Thoracic aorta (tissue), 2 donors: ENCODE measurements around the gene CD63. TPM values are rescaled to one million over a fixed set of nuclear protein-coding genes. Genes with fewer than 3 reads are reported as not detected.

Experiments
- ATAC-seq: fragments of 150-250 bp; one replicate; pipeline ENCODE4 v1.8.0; 2017; ENCODE audit warnings: low read depth; ENCODE audit not compliant: insufficient number of reproducible peaks, low FRiP score
- DNase-seq: peaks from one replicate; pipeline ENCODE4 v3.0.0-alpha.2; 2020; ENCODE audit warnings: low spot score
- H3K27ac ChIP-seq, 2 donors: fragments of 200-600 bp; sonication (generic); 1 replicate in 1 of 2; 2 replicates in 1 of 2; pipeline ENCODE4 v1.5.1; 2016; ENCODE audit warnings: mild to moderate bottlenecking in 2 of 2, moderate library complexity in 2 of 2
- H3K27me3 ChIP-seq: fragments of 200-600 bp; sonication (generic); replicated peaks from 2 replicates; pipeline ENCODE4 v1.6.0; 2016; ENCODE audit warnings: mild to moderate bottlenecking; ENCODE audit not compliant: insufficient read depth
- H3K36me3 ChIP-seq: fragments of 200-600 bp; sonication (generic); one replicate; pipeline ENCODE4 v1.5.1; 2016
- H3K4me1 ChIP-seq, 2 donors: fragments of 200-600 bp; sonication (generic); 1 replicate in 1 of 2; 2 replicates in 1 of 2; pipeline versions ENCODE4 v1.5.1 to v1.6.0; 2016; ENCODE audit warnings: low read depth in 2 of 2, mild to moderate bottlenecking in 1 of 2; ENCODE audit not compliant: control insufficient read depth in 1 of 2
- H3K4me3 ChIP-seq: fragments of 200-600 bp; sonication (generic); 2 replicates; pipeline ENCODE4 v1.5.1; 2016; ENCODE audit warnings: mild to moderate bottlenecking
- H3K9me3 ChIP-seq: fragments of 200-600 bp; sonication (generic); 2 replicates; pipeline ENCODE4 v1.5.1; 2016
- total RNA-seq, 2 donors: library from RNA; depleted of rRNA; stranded (reverse); fragments of >200 nt; gene quantifications; one replicate each; pipeline versions ENCODE4 v1.1.0 to v1.2.3, GENCODE V29; 2016
- TF ChIP-seq, protein P1 (sequence below): fragments of 200-600 bp; sonication (generic); IDR thresholded peaks from one replicate; pipeline ENCODE4 v1.5.1; 2019; ENCODE audit warnings: antibody characterized with exemption

The CD63 gene
- total RNA-seq, 2 donors from 2014 or later = 615 to 776 TPM

DNA sequence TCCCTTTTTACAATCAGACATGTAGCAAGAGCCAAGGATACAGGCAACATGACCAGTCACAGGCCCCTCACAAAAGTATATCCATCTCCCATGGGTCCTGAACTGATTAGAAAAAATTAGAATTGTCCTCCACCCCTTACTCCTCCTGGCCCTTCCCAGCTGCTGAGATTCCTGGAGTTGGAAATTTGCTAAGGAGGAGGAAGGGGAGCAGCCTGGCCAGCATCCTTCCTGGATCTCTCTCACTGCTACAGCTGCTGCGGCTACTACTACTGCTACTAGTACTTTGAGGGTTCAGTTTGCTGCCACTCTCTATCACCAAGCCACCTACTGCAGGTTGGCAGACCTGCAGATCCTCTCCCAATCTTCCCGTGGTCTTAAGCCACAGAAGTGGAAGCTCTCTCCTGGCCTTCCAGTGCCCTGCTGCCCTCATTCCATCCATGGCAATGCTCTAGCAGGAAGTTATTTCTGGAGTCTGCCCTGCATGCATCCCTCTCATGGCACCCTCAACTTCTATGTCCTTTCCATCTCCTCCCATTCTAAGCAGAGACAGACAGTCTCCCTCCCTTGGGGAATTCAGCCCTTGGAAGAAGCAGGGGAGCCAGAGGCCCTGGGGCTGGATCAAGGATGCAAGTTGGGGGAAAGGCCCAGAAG, 22.1 kb downstream of the CD63 start:
- DNase-seq (no peak), ATAC-seq (no peak)
- H3K9me3 ChIP-seq = no peaks in the 10 kb centered on the region
- H3K36me3 ChIP-seq = no peaks in the 10 kb centered on the region
- peaks cover 19 to 56% of the 10 kb centered on the region in 2 donors for H3K4me1 ChIP-seq
- H3K27ac ChIP-seq = peak overlapping the region; percentile 90 to 92
- H3K27me3 ChIP-seq = no peaks in the 10 kb centered on the region
- H3K4me3 ChIP-seq = peak overlapping the region; percentile 90
- TF ChIP-seq, protein P1, sequence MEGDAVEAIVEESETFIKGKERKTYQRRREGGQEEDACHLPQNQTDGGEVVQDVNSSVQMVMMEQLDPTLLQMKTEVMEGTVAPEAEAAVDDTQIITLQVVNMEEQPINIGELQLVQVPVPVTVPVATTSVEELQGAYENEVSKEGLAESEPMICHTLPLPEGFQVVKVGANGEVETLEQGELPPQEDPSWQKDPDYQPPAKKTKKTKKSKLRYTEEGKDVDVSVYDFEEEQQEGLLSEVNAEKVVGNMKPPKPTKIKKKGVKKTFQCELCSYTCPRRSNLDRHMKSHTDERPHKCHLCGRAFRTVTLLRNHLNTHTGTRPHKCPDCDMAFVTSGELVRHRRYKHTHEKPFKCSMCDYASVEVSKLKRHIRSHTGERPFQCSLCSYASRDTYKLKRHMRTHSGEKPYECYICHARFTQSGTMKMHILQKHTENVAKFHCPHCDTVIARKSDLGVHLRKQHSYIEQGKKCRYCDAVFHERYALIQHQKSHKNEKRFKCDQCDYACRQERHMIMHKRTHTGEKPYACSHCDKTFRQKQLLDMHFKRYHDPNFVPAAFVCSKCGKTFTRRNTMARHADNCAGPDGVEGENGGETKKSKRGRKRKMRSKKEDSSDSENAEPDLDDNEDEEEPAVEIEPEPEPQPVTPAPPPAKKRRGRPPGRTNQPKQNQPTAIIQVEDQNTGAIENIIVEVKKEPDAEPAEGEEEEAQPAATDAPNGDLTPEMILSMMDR = no peak

DNA sequence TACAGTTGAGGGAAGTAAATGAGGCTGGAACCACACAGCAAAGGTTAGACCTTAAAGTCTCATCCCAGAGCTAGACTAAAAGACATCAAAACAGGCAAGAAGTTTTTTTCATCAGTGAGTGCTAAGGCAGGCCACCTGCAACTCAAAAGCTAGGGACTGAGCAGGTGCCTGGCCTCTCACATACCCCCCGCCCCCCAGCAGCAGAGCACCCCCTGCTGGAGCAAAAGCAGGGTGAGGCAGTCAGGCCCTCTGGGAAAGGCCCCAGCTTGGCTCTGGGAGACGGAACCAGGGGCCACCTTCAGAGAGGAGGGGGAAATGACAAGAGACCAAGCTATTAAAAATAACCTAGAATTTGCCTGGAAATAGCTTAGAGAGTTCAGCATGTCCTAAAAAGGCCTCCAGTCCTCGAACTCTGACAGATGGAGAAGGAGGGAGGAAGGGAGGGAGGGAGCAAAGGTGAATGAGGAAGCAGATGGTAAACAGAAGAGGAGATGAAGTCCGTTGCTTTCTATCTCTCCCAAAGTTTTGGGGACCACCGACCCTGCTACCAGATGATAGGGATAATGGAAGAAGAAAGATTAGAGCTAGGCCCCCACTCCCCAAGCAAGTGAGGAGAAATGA, 22.9 kb downstream of the CD63 start:
- no peaks in the 10 kb centered on the region for H3K9me3 ChIP-seq
- TF ChIP-seq, protein P1 = peak; percentile 55
- H3K4me1 ChIP-seq = peaks cover 21 to 57% of the 10 kb centered on the region in 2 donors
- H3K27me3 ChIP-seq = no peaks in the 10 kb centered on the region
- no peak for ATAC-seq
- peak overlapping the region; percentile 90 for H3K4me3 ChIP-seq
- no peak for DNase-seq
- H3K36me3 ChIP-seq = no peaks in the 10 kb centered on the region
- peak overlapping the region; percentile 90 to 92 for H3K27ac ChIP-seq

DNA sequence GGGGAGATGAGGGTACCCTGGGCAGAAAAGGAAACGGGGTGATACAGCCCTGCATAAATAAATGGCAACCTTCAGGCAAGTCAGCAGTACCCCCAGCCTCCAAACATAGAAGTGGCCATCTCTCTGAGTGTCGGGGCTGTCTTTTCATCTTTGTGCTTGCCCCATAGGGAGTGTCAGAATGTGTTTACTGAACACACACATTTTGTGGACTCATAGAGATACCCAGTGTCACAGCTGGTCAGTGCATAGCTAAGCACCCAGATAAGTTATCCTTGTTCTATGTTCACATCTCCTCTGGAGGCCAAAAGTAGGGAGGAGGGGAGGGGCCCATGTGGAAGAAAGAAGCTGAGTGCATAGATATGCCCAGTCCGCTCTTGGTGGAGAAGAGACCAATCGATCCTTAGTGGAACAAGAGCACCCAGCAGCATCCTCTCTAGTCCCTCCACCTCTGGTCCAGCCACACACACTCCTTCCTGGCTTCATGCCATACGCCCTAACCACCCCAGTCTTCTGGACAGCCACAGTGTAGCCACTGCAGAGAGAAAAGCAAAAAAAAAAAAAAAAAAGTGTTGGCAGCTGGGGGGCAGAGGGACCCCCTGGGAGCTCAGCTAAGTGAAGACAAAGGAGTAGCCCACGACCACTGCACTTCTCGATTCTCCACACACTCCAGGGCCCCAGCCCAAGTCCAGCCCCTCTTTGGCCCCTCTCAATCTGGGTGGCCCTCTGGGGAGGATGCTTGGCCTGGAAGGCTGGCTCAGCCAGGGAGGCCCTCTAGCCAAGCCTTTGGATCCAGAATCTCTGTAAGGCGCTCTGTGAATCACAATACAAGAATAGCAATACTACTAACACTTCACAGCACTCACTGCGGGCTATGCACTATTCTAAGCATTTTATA, 23.7 kb downstream of the CD63 start:
- DNase-seq (no peak), ATAC-seq (no peak)
- Histone ChIP-seq H3K27me3 (no peaks in the 10 kb centered on the region), H3K36me3 (no peaks in the 10 kb centered on the region), H3K4me3 (peak overlapping the region; percentile 90), H3K4me1 (peaks cover 26 to 57% of the 10 kb centered on the region in 2 donors), H3K9me3 (no peaks in the 10 kb centered on the region), H3K27ac (peak overlapping the region; percentile 90 to 92)
- TF ChIP-seq, protein P1 = no peak

DNA sequence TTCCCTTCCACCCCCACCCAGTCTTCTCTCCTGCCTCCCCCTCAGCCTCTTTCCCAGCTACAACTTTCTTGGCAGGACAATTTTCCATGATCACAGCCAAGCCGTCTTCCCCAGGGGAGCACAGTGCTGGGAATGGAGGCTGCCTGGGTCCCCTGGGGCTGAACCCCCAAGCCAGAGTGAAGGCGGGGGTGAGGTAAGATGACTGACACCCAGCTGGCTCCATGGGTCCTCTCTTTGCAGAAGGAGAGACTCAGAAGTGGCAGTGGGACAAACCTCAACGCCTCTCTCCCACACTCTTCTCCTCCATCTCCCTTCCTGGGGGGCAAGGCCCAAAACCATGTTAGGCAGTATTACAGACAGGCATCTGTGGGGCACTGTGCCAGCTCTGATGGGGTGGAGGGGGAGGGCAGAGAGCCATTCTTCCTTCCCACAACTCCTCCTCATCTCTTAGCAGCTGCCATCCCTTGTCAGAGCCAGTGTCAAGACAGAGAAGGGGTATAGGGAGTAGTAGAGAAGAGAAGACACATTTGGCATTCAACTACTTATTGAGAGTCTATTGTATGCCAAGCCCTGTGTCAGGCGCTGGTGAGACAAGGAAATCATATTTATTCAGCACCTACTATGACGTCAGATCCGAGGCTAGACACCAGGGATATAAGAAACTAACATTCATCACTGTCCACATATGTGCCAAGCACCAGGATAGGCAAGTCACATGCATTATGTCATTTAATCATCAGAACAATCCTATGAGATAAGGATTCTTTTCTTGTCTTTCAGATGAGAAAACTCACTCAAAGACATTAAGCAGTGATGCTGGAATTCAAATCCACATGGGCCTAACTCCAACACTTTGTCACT, 24.7 kb downstream of the CD63 start:
- TF ChIP-seq, protein P1 = no peak
- Histone ChIP-seq H3K4me3 (peak overlapping the region; percentile 90), H3K36me3 (peaks cover 4% of the 10 kb centered on the region), H3K4me1 (peaks cover 22 to 51% of the 10 kb centered on the region in 2 donors), H3K27me3 (no peaks in the 10 kb centered on the region), H3K9me3 (no peaks in the 10 kb centered on the region), H3K27ac (peak overlapping the region; percentile 90 to 92)
- ATAC-seq (no peak), DNase-seq (no peak)
